GM19467 (cell line): ENCODE results near the gene TMEM178B.

Experiments
- ATAC-seq: cut with Tn5 transposase; IDR thresholded peaks from one replicate; pipeline ENCODE4 v1.9.1; 2021; ENCODE audit warnings: mild to moderate bottlenecking, moderate library complexity; ENCODE audit not compliant: unreplicated experiment

Gene TMEM178B

DNA sequence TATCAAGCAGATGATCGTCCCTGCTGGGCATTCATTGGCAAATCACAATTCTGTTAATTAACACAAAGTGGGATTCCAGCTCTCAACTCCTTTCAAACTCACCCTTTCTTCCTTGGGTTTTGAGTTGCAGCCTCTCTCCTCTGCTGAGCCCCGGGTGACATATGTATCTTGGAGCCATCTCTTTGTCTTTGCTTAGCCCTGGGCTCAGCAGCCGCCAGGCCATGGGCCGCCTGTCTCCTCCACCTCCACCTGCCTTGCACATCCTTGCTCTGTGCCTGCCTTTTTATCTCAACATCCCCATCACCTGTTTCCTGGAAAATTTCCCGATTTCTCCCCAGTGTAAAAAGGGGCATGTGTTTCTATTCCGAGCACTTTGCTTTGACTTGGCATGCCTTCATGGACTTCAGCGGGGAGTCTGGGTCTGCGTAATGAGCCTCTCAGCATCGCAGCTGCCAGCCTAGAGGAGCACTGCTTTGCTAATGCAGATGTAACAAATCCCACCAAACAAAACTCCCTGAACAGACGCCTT is 336.0 kb downstream of the TMEM178B start:
- ATAC-seq, result no peak

DNA sequence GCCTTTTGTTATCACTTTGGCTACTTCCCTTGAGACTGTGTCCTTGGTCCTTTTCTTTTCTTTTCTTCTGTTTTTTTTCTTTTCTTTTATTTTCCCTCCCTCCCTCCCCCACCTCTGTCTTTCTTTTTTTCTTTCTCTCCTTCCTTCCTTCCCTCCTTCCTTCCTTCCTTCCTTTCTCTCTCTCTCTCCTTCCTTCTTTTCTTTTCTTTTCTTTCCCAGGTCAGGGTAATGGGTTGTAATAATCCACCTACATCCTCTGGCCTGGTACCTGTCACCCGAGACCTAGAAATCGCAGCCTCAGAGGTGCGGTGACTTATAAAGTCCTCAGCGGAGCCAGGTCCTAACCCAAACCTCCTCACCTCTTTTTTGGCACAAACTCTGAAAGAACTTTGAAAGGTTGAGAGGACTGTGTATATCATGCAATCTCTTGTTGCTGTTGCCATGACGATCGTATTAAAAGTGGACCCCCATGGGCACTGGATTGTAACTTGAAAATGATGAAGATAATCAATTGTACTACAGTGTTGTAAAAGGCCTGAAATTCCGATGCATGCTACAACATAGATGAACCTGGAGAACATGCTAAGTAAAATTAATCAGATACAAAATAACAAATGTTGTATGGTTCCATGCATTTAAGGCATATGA is 336.6 kb downstream of the TMEM178B start:
- ATAC-seq, result no peak

DNA sequence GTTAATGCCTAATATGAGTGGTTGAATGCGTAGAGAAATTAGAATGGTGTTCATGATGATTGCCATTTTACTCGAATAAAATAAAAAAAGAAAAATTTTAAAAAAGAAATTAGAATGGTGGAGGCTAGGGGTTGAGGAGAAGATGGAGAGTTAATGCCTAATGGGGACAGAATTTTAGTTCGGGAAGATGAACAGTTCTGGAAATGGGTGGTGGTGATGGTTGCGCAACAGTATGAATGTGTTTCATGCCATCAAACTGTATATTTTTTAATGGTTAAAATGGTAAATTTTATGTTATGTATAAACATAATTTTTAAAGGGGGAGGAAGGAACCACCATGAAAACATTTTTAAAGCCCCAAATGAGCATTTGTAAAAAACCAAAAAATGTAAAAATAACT is 337.3 kb downstream of the TMEM178B start:
- ATAC-seq, result no peak

DNA sequence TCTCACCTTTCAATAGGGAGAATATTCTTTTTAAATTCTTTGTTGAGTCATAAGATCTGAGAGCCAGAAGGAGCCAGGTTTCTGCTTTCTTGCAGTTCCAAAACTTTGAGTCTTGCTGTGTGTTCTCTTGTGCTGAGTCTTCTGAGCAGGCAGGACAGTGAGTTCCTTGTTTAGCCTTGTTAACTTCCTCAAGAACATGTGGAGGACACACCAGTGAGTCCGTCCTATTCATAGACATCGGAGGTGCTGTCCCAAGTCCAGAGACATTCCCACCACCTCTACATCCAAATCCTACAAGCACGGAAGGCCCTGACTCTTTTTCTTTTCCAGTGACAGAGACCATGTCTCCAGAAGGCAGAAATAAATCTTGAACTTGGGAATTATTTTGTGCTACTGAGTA is 342.1 kb downstream of the TMEM178B start:
- ATAC-seq, result no peak

DNA sequence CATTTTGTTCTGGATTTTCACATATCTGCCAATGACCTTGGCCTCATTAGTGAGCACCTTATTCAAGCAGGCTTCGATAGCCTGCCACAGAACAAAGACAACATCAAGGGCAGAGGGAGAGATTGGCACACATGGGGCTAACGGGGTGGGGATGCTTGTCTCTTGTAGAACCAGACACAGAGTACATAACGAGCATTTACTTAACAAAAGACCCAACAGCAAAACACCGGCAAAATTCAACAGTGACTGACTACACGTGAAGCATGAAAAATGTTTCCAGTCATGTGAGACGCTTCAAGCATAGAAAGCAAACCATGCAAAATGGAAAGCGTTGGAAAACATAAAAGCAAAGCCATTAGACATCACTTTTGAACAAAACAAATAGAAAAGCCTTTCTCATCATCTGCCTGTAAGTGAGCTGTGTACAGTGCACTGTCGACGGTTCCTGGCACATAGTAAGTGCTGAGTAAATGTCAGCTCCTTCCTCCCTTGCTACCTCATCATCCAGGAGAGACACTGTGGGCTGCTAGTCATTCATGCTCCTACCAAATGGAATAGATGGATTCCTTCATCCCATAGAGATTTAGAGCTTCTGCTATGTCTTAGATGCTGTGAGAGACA is 342.9 kb downstream of the TMEM178B start:
- ATAC-seq, result no peak

DNA sequence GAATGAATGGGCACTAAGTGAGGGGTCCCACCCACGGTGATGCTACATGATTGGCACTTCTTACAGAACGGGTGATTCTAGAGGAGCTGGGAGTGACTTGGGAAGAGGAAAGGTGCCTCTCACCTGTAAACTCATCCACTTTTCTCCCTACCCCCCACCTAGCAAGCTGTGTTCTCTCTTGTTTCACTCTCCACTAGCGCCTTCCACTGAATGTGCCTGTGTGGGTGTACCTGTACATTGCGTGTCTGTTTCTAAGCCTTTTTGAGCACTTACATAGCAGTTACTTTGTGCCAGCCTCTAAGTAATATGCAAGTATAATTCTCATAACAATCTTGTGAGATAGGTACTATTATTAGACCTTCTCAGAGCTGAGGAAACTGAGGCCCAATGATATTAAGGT is 343.6 kb downstream of the TMEM178B start:
- ATAC-seq, result no peak

DNA sequence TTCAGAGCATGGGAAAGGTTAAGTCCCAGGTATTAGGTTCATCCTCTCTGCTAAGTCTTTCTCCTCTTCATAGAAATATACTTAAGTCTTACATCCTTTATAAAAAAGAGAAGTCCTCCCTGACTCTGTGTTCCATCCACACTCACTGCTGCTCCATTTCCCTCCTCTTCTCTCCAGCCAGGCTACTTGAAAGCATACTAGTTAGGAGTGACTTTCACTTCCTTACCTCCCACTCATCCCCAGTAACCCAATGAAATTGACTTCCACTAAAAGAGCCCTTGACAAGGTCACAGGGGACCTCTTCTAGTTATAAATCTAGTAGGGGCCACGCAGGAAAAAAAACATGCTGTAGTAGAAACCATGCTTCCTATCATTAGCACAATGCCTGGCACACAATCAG is 344.2 kb downstream of the TMEM178B start:
- no peak for ATAC-seq

DNA sequence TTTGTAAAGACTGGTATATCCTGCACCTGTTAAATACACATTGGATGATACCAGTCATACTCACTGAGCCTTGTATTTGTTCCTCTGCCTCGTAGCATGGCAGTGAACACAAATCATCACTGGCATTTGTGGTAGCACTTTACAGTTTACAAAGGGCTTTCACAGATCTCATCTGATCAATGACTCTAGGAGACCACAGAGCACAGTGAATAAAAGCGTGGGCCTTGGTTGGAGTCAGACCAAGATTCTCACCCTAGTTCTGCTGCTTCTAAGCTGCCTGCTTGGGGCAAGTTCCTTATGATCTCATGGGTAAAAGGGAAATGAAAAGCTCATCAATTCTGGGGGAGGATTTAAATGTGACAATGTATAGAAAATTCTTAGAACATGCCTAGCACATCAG is 347.4 kb downstream of the TMEM178B start:
- ATAC-seq, result no peak

DNA sequence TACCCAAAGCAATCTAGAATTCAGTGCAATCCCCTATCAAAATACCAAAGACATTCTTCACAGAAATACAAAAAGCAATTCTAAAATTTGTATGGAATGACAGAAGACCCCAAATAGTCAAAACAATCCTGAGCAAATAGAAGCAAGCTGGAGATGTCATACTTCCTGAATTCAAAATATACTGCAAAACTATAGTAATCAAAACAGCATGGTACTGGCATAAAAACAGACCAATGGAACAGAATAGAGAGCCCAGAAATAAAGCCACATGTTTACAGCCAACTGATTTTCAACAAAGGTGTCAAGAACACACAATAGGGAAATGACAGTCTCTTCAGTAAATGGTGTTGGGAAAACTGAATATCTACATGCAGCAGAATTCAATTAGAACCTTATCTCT is 353.3 kb downstream of the TMEM178B start:
- no peak for ATAC-seq

DNA sequence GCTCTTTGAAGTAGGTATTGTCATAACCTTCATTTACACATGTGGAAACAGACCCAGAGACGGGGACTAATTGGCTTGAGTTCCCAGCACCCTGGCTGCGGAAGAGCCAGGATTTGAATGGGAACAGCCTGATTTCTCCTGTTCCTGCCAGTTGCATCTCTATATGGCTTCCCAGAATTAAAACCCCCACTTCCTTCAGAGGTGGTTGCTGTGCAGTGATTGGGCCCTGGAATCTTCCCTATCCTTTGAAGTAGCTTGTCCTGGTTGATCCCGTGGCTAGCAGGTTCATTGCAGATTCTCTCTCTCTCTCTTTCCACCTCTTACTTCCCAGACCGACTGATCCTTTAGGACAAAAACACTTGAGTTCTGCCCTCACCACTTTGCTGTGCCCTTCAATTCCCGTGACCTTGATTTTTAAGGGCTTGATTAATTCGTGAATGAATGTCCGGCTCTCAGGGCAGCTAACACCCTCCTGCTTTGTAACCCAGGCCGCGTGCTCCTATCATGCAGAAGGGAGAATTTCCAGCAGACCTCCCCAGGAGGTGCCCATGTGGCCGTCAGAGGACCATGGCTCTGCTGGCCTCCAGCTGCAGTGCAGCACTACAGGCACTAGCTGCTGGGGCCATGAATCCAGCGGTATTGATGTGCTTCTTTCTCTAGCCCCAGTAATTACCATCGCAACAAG is 356.7 kb downstream of the TMEM178B start:
- ATAC-seq, result no peak

DNA sequence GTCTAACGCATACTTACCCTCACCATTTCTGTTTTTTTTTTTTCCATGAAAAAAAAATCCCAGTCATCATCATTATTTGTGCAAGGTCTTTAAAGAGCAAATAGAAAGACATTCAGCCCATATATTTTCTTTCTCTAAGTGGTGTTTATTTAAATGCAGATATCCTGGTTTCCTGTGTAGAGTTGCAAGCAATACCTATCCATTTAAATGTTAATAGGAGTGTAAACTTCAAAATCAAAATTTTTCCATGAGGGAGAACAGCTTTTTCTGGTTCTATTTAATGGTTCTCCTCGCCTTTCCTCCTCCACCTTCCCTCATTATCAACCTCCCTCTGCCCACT is 357.2 kb downstream of the TMEM178B start:
- no peak for ATAC-seq

DNA sequence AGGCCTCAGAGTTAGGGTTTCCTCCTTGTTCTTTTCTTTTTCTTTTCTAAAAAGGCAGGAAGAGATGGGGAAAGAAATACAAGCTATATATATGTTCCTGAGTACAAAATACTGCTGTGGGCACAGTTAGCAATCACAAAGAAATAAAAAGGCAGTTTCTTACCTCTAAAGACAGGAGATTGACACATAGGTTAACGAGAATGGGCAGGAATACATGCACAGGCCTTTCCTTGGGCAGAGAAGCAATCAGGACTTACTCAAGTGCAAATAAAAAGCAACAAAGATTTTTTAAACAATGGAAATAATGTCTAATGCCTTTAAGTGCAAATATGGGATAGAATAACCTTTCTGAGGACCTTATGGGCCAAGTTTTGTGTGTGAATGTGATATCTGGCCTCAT is 357.8 kb downstream of the TMEM178B start:
- no peak for ATAC-seq

DNA sequence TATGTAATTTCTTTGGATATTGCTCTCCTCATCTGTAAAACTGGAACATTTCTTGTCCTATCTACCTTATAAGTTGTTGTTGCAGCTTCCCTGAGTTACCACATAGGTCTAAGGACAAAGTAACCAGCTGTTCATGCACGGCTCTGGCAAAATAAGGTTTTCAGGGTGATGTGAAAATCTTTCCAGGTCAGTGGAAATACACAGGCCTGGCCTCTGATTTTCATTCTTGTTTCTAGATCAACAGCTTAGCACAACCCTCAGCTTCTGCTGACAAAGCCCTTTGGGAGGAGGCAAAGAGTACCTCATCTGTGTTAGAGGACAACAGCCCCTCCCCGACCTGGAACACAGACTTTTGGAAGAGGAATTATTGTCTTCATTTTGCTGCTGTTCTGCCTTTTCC is 359.8 kb downstream of the TMEM178B start:
- ATAC-seq, result no peak

DNA sequence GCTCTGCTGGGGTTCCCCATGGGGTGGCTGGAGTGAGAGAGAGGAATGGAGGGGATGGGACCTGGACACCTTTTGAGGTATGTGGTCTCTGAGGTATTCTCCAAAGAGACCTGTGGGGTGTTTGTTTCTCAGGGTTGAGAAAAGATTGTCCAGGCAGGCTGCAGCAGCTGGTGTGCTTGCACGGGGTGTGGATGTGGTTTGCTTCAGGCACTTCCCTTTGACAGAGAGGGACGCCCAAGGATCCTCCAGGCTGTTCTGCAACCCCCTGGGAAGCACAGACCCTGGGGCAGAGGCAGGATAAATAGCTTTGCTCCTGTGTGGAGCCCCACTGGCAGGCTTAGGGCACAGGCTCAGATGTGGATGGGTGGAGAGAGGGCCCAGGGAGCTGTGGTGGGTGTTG is 362.3 kb downstream of the TMEM178B start:
- ATAC-seq, result no peak

DNA sequence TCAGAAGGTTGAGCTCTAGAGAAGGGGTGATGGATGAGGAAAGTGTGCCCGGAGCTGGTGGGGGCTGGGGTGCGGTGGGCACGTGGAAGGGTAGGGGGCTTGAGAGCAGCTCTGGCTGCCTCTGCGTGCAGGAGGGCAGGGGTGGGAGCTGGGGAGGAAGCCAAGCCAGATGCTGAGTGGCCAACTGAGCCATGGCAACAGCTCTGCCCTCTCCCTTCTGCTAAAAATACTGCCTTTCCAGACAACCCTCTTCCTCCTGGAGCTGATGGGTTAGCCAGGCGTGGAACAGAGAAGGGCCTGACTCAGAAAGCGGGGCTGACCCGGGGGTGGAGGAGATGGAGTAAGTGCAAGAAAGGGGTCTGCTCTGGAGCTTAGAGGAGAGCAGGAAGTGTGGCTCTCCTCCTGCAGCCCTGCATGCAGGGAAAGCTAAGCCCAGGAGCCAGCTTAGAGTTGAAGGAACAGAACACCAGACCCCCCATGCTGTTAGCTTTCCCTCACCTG is 362.8 kb downstream of the TMEM178B start:
- ATAC-seq, result no peak

DNA sequence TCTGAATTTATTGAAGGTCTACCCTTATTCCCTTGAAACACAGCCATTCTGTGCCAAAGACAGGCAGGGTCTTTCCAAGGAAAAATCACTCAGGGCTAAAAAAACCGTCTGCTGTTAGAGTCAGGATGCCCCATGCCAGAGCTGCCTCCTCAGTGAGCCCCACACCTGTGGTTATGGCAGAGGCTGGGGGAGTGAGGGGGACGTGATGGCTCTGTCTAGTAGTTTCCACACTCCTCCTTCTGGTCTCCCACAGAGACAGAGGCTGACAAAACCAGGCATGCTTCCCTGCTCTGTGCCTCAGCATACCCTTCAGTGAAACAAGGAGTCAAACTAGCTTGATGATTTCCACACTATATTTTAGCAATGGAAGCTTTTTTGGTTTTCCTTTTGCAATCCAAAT is 365.3 kb downstream of the TMEM178B start:
- no peak for ATAC-seq

DNA sequence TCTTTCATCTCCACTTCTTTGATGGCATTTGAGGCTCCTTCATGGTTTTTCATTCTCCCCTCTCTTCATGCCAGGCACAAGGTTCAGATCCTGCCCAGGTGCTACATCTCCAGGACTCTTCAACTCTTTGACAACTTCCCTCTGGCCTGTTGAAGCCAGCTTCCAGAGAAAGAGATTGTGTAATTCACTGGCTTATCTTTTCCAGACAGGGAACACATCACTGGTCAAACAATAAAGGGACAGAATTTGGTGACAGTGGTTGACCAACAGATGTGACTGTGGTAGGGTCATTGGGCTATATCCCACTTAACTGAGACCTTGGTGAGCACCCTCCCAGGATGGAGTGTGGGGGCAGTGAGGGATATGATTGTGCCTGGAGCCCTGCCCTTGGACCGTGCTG is 365.9 kb downstream of the TMEM178B start:
- no peak for ATAC-seq

DNA sequence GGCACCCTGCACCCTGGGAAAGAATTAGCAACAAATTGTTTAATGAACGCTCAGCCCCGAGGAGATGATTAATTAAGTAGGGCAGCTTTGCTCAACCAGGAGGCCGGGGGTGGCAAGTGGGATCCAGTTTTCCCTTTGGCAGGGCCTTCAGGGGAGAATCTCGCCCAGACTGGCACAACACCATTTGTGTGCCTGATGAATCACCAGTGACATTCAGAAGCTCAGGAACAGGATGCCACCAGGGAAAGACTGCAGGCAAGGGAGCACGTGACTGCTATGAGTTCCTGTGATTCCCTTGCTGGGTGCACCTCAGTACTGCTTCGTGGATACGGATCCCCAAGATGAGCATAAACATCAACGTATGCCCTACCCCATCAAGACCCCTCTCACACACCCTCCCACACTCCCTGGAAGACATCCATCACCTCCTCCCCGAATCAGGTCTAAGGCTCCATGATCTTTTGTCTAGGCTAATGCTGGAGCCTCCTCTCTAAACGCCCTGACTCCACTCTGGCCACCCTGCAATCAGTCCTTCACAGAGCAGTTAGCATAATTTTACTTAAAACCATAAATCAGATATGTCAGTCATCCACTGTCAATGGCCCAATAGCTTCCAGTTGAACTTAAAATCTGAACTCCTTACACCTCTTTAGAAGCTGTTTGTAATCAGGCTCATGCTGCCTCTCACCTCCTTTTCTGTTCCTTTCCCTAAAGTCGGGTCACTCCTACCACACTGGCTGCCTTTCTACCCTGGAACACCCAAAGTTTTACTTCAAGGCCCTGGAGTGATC is 368.2 kb downstream of the TMEM178B start:
- no peak for ATAC-seq

DNA sequence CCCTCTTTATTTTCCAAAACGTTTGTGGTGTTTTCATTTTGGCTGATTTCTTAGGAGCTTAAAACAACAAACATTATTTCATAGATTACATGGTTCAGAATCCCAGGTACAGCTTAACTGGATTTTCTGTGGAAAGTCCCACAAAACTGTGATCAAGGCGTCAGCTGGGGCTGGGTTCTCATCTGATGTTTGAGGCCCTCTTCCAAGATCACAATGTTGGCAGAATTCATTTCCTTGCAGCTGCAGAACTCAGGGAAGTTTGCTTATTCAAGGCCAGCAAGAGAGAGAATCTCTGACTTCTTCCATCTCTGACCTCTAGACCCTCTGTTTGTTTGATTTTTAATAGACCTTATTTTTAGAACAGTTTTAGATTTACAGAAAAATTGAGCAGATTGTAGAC is 368.9 kb downstream of the TMEM178B start:
- ATAC-seq, result no peak

DNA sequence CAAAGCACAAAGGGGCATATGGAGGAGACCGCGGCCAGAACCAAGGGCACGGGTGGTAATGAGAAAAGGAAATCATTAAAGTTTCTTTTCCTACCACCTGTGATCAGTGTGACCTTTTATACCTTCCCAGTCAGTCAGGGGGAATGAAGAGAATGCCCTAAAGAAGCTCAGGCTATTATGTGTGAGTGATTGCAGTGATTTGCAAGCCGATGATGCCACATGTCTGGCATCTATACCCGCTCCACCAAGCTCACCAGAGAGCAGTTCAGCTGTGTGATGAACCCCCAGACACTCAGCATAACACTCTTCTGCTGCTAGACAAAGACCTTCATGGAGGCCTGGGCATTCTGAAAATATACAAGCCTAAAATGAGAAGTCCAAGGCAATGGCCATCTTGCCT is 371.1 kb downstream of the TMEM178B start:
- ATAC-seq, result no peak

DNA sequence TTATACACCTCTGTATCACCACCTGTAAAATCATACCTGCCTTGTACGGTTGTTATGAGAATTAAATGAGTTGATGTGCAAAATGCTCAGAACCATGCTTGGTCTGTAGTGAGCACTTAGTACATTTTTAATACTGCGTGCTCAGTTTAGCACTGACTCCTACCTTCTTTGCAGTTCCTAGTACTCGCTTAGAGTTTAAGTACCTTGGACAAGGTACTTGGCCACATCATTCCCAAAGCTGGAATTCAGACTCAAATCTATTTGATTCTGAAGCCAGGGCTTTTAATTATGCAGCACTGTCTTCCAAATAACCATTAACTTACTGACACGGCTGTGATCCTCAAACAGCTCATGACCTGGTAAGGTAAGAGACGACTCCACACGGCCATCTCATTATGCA is 377.4 kb downstream of the TMEM178B start:
- no peak for ATAC-seq
